HG03378 (cell line): ENCODE measurements around the gene SERGEF.
"Not testable (repeated sequence)": the region's sequence is repeated elsewhere in the genome, so short reads cannot be mapped to it uniquely, and the experiment has no call there.

ENCODE experiments used
- ATAC-seq: cut with Tn5 transposase; IDR thresholded peaks from one replicate; pipeline ENCODE4 v1.9.1; 2021; ENCODE audit warnings: mild to moderate bottlenecking, moderate library complexity; ENCODE audit not compliant: unreplicated experiment

Gene SERGEF

GRCh38 chr11:18001191-18001590 is 11.7 kb downstream of the SERGEF start:
- no peak for ATAC-seq

DNA sequence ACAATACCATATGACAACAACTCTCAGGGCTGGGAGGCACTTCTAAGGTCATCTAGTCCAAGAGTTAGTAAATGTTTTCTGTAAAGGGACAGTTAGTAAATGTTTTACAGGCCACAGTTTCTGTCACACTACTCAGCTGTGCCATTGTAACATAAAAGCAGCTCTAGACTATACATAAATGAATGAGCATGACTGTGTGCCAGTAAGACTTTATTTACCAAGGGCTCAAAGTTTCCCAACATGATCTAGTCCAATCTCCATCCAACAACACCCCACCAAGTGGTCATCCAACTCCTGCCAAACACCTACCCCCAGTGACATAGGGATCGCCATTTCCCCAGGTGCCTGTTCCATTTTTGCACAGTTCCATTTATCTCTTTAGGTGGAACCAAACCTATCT is 12.1 kb downstream of the SERGEF start:
- peak; percentile 81 for ATAC-seq

GRCh38 chr11:18000128-18000527 is 12.7 kb downstream of the SERGEF start:
- not testable (repeated sequence) for ATAC-seq

GRCh38 chr11:17992916-17993315 is 19.9 kb downstream of the SERGEF start:
- no peak for ATAC-seq

- ATAC-seq = peak; percentile 84
Measured at GRCh38 chr11:17991783-17992433, 20.9 kb downstream of the SERGEF start.

- ATAC-seq = no peak
Measured at GRCh38 chr11:17989306-17989705, 23.5 kb downstream of the SERGEF start.

DNA sequence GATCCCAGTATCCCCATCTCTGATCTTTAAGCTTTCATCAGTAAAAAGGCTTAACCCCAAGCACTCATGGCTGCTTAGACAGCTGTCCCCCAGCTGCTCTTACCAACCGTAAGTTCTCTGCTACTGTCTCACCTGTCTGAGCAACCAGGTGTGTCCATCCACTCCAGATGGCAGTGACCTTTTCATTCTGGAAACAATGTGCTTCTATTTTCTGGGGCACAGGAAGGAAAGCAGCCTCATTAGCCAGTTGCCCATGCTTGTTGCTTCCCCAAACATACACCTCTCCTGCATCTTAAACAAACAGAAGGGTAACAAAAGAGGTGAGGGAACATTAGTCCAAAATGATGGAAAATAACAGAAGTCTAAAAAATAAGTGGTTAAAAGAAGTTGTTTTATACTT is 24.4 kb downstream of the SERGEF start:
- no peak for ATAC-seq

DNA sequence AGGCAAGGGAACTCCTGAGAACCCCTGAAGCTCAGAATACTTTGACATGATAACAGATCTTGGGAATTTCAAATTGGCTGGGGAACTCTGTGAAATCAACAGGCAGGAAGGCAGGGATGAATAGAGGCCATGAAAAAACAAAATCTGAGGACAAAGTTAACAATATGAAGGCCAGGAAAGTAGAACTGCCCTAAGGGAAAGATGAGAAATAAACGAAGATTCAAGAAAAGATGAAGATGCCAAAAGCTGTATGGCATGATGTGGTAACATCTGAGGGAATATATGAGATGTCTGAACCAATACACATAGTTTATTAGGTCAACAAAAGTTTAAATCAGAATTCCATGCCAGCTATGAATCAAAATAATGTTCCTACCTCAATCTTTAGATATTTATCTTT is 25.0 kb downstream of the SERGEF start:
- ATAC-seq = no peak

DNA sequence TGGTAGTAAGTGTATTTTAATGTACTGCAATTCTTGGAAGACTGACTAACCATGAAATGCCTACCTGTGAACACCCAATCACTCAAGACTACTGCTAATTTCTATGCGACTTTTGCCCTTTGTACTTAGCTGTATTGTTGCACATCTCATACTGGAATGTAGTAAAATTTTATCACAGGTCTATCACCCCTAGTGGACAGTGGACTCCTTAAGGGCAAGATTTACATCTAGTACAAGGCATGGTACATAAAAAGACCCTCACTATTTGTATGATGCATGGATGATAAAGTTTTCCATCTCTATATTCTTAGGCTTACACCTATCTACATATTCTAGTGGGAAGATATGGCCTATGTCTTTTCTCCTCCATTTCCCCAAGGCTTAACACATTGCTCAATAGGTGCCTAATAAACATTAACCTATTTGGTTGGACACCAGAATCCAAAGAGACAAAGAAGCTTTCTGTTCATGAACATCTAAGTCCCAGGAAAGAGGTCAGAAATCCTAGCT is 26.1 kb downstream of the SERGEF start:
- ATAC-seq = no peak

- no peak for ATAC-seq
Measured at GRCh38 chr11:17986007-17986710, 26.7 kb downstream of the SERGEF start.

DNA sequence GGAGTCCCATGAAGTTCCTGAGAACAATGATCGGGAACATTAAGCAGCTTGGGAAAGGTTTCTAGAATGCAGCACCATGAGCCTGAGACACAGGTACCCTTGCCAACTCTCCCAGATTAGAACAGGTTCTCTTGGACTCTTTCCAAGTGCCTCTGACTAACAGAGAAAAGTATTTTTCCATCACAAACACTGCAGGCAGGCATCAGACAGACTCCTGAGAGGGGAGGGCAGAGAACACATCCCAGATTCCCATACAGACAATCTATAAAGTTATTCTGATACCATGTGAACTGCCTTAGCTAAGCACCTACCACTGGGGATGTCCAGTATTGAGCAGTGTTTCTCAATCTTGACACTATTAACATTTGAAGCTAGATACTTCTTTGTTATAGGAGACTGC is 27.3 kb downstream of the SERGEF start:
- no peak for ATAC-seq

- no peak for ATAC-seq
Measured at GRCh38 chr11:17983569-17983968, 29.3 kb downstream of the SERGEF start.

- ATAC-seq = no peak
Measured at GRCh38 chr11:17979770-17980371, 33.0 kb downstream of the SERGEF start.

GRCh38 chr11:17978553-17979287 is 34.1 kb downstream of the SERGEF start:
- no peak for ATAC-seq

DNA sequence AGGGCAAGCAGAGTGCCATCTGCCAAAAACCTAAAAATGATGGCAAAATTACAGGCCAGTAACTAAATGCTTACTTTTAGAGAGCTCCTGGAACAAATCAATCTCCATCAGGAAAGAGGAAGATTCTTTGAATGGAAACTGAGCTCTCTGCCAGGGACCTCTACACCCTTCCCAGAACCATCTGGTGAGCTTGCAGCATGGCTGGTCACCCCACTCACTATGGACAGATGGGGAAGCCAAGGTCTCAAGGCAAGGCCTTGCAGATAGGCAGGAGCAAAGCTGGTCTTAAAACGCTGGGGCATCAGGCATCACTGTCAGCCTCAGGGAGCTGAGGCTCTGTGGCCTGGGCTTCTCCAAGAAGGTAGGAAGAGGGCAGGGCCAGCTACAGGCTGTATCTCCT is 36.2 kb downstream of the SERGEF start:
- ATAC-seq = no peak

DNA sequence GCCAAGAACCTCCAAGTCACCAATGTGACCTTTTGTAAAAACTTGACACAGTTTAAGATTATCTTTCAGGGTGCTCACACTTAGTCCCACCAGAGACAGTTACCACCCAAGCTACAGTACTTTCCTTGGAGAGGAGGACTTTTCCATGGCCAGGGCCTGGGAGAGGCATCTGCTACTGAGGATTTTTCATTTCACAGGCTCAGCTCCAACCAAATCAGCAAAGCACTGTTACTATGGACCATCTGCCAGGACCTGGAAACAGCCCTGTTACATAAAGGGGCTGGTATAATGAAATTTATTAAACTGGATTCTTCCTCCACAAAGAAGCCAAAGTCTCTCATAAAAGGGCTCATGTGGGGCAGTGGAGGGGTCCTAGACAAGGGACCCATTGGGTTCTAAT is 38.6 kb downstream of the SERGEF start:
- ATAC-seq = no peak

- no peak for ATAC-seq
Measured at GRCh38 chr11:17972987-17973386, 39.9 kb downstream of the SERGEF start.

DNA sequence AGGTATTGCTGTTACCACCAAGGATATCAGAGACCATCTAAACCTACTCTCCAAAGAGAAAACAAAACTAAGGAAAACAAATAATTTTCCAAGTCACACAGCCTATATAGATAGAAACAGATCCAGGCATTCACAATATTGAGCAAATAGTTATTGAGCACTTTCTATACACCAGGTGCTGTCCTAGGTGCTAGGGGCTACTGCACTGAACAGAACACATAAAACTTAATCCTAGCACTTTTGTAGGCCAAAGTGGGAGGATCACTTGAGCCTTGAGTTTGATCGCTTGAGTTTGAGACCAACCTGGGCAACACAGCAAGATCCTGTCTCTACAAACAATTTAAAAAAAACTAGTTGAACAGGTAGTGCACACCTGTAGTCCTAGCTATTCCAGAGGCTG is 44.6 kb downstream of the SERGEF start:
- ATAC-seq = no peak

GRCh38 chr11:17967661-17968060 is 45.2 kb downstream of the SERGEF start:
- ATAC-seq = no peak

GRCh38 chr11:17960091-17960490 is 52.8 kb downstream of the SERGEF start:
- ATAC-seq = no peak

DNA sequence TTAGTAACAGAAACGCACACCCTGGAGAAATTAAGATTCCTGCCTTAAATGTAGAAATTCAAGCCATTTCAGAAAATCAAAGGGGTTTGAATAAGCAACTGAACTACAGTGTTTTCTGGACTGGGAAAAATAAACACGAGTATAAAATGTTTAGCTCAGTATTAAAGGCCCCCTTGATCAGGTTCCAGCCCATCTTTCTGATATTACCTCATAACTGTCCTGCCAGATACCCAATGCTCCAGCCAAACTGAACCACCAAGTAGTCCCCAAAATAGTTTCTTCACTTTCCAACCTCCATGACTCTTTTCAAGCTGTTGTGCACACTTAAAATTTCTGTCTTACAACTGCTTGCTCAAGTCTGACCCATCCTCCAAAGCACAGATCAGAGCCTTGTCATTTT is 54.4 kb downstream of the SERGEF start:
- no peak for ATAC-seq
